Left lung (tissue), 14 donors: Measurements from ENCODE around the gene ACOT7. TPM values are rescaled to one million over a fixed set of nuclear protein-coding genes. Genes with fewer than 3 reads are reported as not detected.

Source experiments
- ATAC-seq: fragments of 200-7000 bp; cut with Tn5 transposase; one replicate; pipeline ENCODE4 v1.9.1; 2020; ENCODE audit warnings: moderate library complexity
- DNase-seq, 4 donors: peaks; one replicate each; pipeline ENCODE4 v3.0.0-alpha.2; 2013 to 2020
- H3K27ac ChIP-seq, 2 donors: fragments of 200-600 bp; sonication (generic) in 1 of 2; one replicate each; pipeline versions ENCODE4 v1.5.0 to v1.8.0; 2020 to 2021
- H3K27me3 ChIP-seq, 2 donors: fragments of 200-600 bp; sonication (generic) in 1 of 2; one replicate each; pipeline versions ENCODE4 v1.5.0 to v1.8.0; 2020 to 2021
- H3K36me3 ChIP-seq, 2 donors: fragments of 200-600 bp; sonication (generic) in 1 of 2; one replicate each; pipeline versions ENCODE4 v1.5.0 to v1.8.0; 2020 to 2021
- H3K4me1 ChIP-seq, 2 donors: fragments of 200-600 bp; one replicate each; pipeline ENCODE4 v1.8.0; 2021
- H3K4me3 ChIP-seq, 2 donors: fragments of 200-600 bp; sonication (generic) in 1 of 2; one replicate each; pipeline versions ENCODE4 v1.5.0 to v1.8.0; 2020 to 2021; ENCODE audit warnings: mild to moderate bottlenecking in 1 of 2
- H3K9me3 ChIP-seq, 2 donors: fragments of 200-600 bp; sonication (generic) in 1 of 2; one replicate each; pipeline versions ENCODE4 v1.5.0 to v1.8.0; 2020 to 2021
- CTCF ChIP-seq, 2 donors: fragments of 200-600 bp; sonication (generic) in 1 of 2; IDR thresholded peaks; one replicate each; pipeline versions ENCODE4 v1.5.0 to v1.8.0; 2021; ENCODE audit warnings: antibody characterized with exemption in 2 of 2
- intact Hi-C, 2 donors: fragments of 100-400 bp; cut with DNase I; formaldehyde crosslinking; loops; one replicate each; pipeline versions ENCODE4 v1.11.2 to v1.14.2; 2022
- long read RNA-seq, 12 donors: library from polyadenylated mRNA in 2 of 12; unstranded in 2 of 12; transcript quantifications; one replicate each; pipeline ENCODE4 v2.0.0 and lab custom pipeline, GENCODE V29; 2019 to 2026
- polyA plus RNA-seq, 6 donors: library from polyadenylated mRNA; unstranded; fragments of 120-200 nt; gene quantifications; one replicate each; pipeline ENCODE4 v1.2.1, GENCODE V29; 2013; ENCODE audit not compliant: insufficient read length in 6 of 6
- total RNA-seq, 2 donors: library from RNA; stranded (reverse); fragmentation: NEBNext Ultra II Directional; extraction: Animal tissue kit (Norgen Biotek cat#: 25700); gene quantifications; one replicate each; pipeline ENCODE4 v1.2.1, GENCODE V29; 2021
- donor health status: DM: no; HTN: yes; CAD: no.
- donor health status: DM: no; HTN: no; CAD: no.

Gene ACOT7, protein sequence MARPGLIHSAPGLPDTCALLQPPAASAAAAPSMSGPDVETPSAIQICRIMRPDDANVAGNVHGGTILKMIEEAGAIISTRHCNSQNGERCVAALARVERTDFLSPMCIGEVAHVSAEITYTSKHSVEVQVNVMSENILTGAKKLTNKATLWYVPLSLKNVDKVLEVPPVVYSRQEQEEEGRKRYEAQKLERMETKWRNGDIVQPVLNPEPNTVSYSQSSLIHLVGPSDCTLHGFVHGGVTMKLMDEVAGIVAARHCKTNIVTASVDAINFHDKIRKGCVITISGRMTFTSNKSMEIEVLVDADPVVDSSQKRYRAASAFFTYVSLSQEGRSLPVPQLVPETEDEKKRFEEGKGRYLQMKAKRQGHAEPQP
- total RNA-seq (10 to 100 TPM; 28.8 to 30.1 TPM), polyA plus RNA-seq (10 to 100 TPM; 13.1 to 16.8 (median 14.6) TPM)
- long read RNA-seq, donor 1, partial matches to known transcripts = 0 of 4 reads
- long read RNA-seq, donor 1, other reads (novel, unspliced or antisense) = 0 of 4 reads
- long read RNA-seq, donor 2, transcript ACOT7-210 (9 exons, 1,403 nt) = major isoform, 8 of 10 reads
- long read RNA-seq, donor 2, partial matches to known transcripts = 0 of 10 reads
- long read RNA-seq, donor 2, other reads (novel, unspliced or antisense) = 0 of 10 reads
- long read RNA-seq, donor 3, transcript ACOT7-210 (9 exons, 1,403 nt) = major isoform, 5 of 5 reads
- long read RNA-seq, donor 3, partial matches to known transcripts = 0 of 5 reads
- long read RNA-seq, donor 3, other reads (novel, unspliced or antisense) = 0 of 5 reads
- long read RNA-seq, donor 4, transcript ACOT7-210 (9 exons, 1,403 nt) = major isoform, 19 of 25 reads
- long read RNA-seq, donor 4, partial matches to known transcripts = 1 of 25 reads
- long read RNA-seq, donor 4, other reads (novel, unspliced or antisense) = 0 of 25 reads
- long read RNA-seq, donor 5, partial matches to known transcripts = 0 of 3 reads
- long read RNA-seq, donor 5, other reads (novel, unspliced or antisense) = 0 of 3 reads
- long read RNA-seq, donor 6, partial matches to known transcripts = 0 of 4 reads
- long read RNA-seq, donor 6, other reads (novel, unspliced or antisense) = 0 of 4 reads
- long read RNA-seq, donor 7, partial matches to known transcripts = 0 of 1 reads
- long read RNA-seq, donor 7, other reads (novel, unspliced or antisense) = 0 of 1 reads
- long read RNA-seq, donor 8, transcript ACOT7-210 (9 exons, 1,403 nt) = major isoform, 6 of 6 reads
- long read RNA-seq, donor 8, partial matches to known transcripts = 0 of 6 reads
- long read RNA-seq, donor 8, other reads (novel, unspliced or antisense) = 0 of 6 reads
- long read RNA-seq, donor 9 = 0 reads
- long read RNA-seq, donor 10, transcript ACOT7-210 (9 exons, 1,403 nt) = major isoform, 26 of 39 reads
- long read RNA-seq, donor 10, partial matches to known transcripts = 4 of 39 reads
- long read RNA-seq, donor 10, other reads (novel, unspliced or antisense) = 5 of 39 reads
- long read RNA-seq, donor 11, transcript ACOT7-210 (9 exons, 1,403 nt) = major isoform, 81 of 115 reads
- long read RNA-seq, donor 11, partial matches to known transcripts = 34 of 115 reads
- long read RNA-seq, donor 11, other reads (novel, unspliced or antisense) = 0 of 115 reads
- long read RNA-seq, donor 12, partial matches to known transcripts = 0 of 3 reads
- long read RNA-seq, donor 12, other reads (novel, unspliced or antisense) = 0 of 3 reads

DNA sequence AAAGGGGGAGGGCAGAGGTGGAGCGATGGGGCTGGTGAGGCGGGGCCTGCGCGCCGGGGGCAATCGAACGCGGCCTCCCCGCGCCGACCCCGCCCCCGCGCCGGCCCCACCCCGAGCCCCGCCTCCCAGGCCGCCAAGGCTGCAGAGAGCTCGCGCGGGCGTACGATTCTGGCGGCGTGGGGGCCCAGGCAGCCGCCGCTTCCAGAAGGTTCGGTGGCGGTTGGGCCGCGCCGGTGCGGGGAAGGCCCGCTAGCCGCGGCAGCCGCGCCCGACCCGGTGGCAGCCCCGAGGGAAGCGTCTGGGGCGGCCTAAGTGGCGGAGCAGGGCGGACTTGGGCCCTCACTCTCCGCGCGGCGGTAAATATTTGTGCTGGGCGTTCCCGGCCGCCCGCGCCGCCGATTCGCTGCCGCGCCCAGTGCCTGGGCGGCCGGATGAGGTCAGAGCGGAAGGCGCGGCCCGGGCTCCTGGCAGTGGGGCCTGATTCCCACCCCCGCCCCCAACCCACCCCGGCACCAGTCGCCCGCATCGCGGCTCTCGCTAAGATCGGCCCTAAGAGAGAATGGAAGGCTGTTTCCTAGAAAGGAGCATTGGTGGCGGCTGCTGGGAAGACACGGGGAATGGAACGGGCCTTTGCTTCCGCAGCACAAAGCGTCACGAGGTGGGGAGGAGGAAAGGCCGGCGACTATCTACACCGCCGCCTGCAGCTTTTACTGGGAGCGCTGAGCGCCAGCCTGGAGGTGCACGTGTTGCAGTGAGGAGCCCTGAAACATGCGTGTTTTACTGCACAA is at the start of gene ACOT7:
Gene ACOT7 (minus strand): TSS at position 368 of the 788 bp plus-strand sequence. CDS start 368 bp downstream, outside the sequence.
- no peak for TF ChIP-seq CTCF (IDR thresholded peaks at IDR 0.05)
- peak; percentile 86 to 95 (median 94) for DNase-seq
- Histone ChIP-seq H3K36me3 (no peaks in the 10 kb centered on the region), H3K4me3 (peak within 1 kb of the TSS; percentile 42 to 61), H3K9me3 (no peaks in the 10 kb centered on the region), H3K27ac (peak within 1 kb of the TSS; percentile 97 to 98), H3K27me3 (peaks cover 0 to 12% of the 10 kb centered on the region in 2 donors), H3K4me1 (peaks cover 11 to 19% of the 10 kb centered on the region in 2 donors)
- intact Hi-C loops = no loop called here
- peak; percentile 97 for ATAC-seq

DNA sequence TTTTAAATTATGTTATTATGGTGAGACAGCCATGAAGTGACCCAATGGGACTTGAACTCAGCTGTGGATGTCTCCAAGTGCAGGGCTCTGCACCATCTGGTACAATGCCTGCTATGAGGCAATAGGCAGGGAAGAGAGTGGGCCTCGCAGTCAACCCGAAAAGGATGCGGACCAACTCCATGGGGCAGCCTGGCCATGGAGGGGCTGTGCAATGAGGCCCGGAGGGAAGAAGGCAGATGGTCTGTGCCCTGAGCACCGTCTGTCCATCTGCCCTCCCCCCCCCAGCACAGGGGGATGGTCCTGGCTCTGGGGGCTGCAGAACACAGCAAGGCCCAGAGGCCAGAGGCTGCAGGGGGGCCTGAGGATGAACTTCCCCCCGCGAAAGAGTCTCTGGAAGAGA is 48.0 kb upstream of the ACOT7 start:
- no peak for DNase-seq
- H3K27ac ChIP-seq = no peak overlapping the region
- intact Hi-C loops = no loop called here
- H3K4me3 ChIP-seq = no peak overlapping the region
- no peak for TF ChIP-seq CTCF (IDR thresholded peaks at IDR 0.05)
- peaks cover 0 to 10% of the 10 kb centered on the region in 2 donors for H3K4me1 ChIP-seq
- H3K36me3 ChIP-seq = no peaks in the 10 kb centered on the region
- no peaks in the 10 kb centered on the region for H3K9me3 ChIP-seq
- no peak for ATAC-seq
- peaks cover 2 to 94% of the 10 kb centered on the region in 2 donors for H3K27me3 ChIP-seq

- H3K4me1 ChIP-seq = peaks cover 0 to 10% of the 10 kb centered on the region in 2 donors
- H3K36me3 ChIP-seq = no peaks in the 10 kb centered on the region
- H3K27me3 ChIP-seq = peaks cover 0 to 88% of the 10 kb centered on the region in 2 donors
- TF ChIP-seq CTCF (IDR thresholded peaks at IDR 0.05) = peak in 1 of 2 donors; percentile 23
- H3K9me3 ChIP-seq = no peaks in the 10 kb centered on the region
- no peak overlapping the region for H3K27ac ChIP-seq
- DNase-seq (peak in 2 of 4 donors; percentile 51 to 90), ATAC-seq (peak; percentile 81)
- intact Hi-C loops = no loop called here
- H3K4me3 ChIP-seq = peak overlapping the region in 1 of 2 donors; percentile 14
Observed at GRCh38 chr1:6440198-6441126, 46.9 kb upstream of the ACOT7 start.
